GM12878 (cell line): Measurements from ENCODE around the gene UCKL1. TPM values are rescaled to one million over a fixed set of nuclear protein-coding genes. Genes with fewer than 3 reads are reported as not detected.
A peak's percentile ranks its signal among the peaks of the same experiment; 100 is the strongest.

ENCODE experiments used
- ATAC-seq: fragments of 200-7000 bp; cut with Tn5 transposase; 3 replicates; pipeline ENCODE4 v1.9.1; 2020; ENCODE audit warnings: mild to moderate bottlenecking, moderate library complexity
- BruUV-seq: library from RNA; stranded (reverse); fragments of 400-500 nt; replicated peaks from 2 replicates; lab custom pipeline; 2021; lab: Mats Ljungman, UMichigan
- CTCF ChIA-PET: fragments of 300-600 bp; sonication (Branson Sonifier 250); formaldehyde crosslinking; extraction: SDS; loops from one replicate; lab custom pipeline; 2021; ENCODE audit warnings: inconsistent platforms; lab: Yijun Ruan, JAX
- POLR2A ChIA-PET: fragments of 350-600 bp; formaldehyde crosslinking; extraction: SDS; loops from one replicate; lab custom pipeline; 2021; ENCODE audit warnings: inconsistent platforms; lab: Charles Lee
- RAD21 ChIA-PET: fragments of 300-600 bp; sonication (Branson Sonifier 250); formaldehyde crosslinking; loops from one replicate; lab custom pipeline; 2023; ENCODE audit warnings: antibody characterized with exemption; ENCODE audit not compliant: unreplicated experiment; lab: Charles Lee
- SMC1A ChIA-PET: fragments of 300-600 bp; sonication (Branson Sonifier 250); formaldehyde crosslinking; loops from one replicate; lab custom pipeline; 2023; ENCODE audit not compliant: unreplicated experiment, uncharacterized antibody; lab: Charles Lee
- DNase-seq: peaks from one replicate; pipeline ENCODE4 v3.0.0-alpha.2; 2011; ENCODE audit warnings: low read depth, low spot score
- FAIRE-seq: peaks from 3 replicates; lab custom pipeline; 2011; peaks lifted over from hg19 to GRCh38; lab: Jason Lieb, UNC
- H2AFZ ChIP-seq: 2 replicates; pipeline ENCODE4 v1.6.0; 2011; ENCODE audit warnings: low read depth, low read length, control low read depth; ENCODE audit not compliant: control insufficient read depth
- H3K27ac ChIP-seq: 2 replicates; pipeline ENCODE4 v1.5.1; 2011; ENCODE audit warnings: control low read depth; ENCODE audit not compliant: control insufficient read depth, insufficient read depth
- H3K27me3 ChIP-seq, 2 experiments: replicated peaks in 1 of 2; 2 replicates each; pipeline versions ENCODE4 v1.6.0 to v1.6.1; 2011; ENCODE audit warnings: low read length in 1 of 2; ENCODE audit not compliant: control insufficient read depth in 2 of 2, insufficient read depth in 2 of 2
- H3K36me3 ChIP-seq, 2 experiments: 2 replicates each; pipeline ENCODE4 v1.5.1; 2011; ENCODE audit warnings: low read length in 1 of 2; ENCODE audit not compliant: control insufficient read depth in 2 of 2, insufficient read depth in 2 of 2
- H3K4me1 ChIP-seq: 2 replicates; pipeline ENCODE4 v1.6.1; 2011; ENCODE audit warnings: mild to moderate bottlenecking, low read length, moderate library complexity, mixed read lengths; ENCODE audit not compliant: control insufficient read depth, insufficient read depth
- H3K4me2 ChIP-seq: 2 replicates; pipeline ENCODE4 v1.6.0; 2011; ENCODE audit warnings: control low read depth; ENCODE audit not compliant: control insufficient read depth, insufficient read depth
- H3K4me3 ChIP-seq: fragments of 200-600 bp; sonication (generic); 2 replicates; pipeline ENCODE4 v1.5.1; 2016
- H3K79me2 ChIP-seq: 2 replicates; pipeline ENCODE4 v1.6.0; 2011; ENCODE audit warnings: low read length; ENCODE audit not compliant: control insufficient read depth, insufficient read depth
- H3K9ac ChIP-seq: 2 replicates; pipeline ENCODE4 v1.8.0; 2011; ENCODE audit warnings: low read length, control low read depth, mixed read lengths; ENCODE audit not compliant: control insufficient read depth, insufficient read depth
- H3K9me3 ChIP-seq: replicated peaks from 3 replicates; pipeline ENCODE4 v1.5.1; 2011; ENCODE audit warnings: mild to moderate bottlenecking, low read length; ENCODE audit not compliant: control insufficient read depth, insufficient read depth
- H4K20me1 ChIP-seq: 2 replicates; pipeline ENCODE4 v1.6.0; 2011; ENCODE audit not compliant: control insufficient read depth, insufficient read depth
- BACH1 ChIP-seq: fragments of 450-650 bp; IDR thresholded peaks from 2 replicates; pipeline ENCODE4 v1.6.1; 2017; ENCODE audit warnings: mild to moderate bottlenecking, borderline replicate concordance
- CHD4 ChIP-seq: fragments of 200-600 bp; sonication (generic); IDR thresholded peaks from 2 replicates; pipeline ENCODE4 v1.6.1; 2016; ENCODE audit warnings: mild to moderate bottlenecking
- DPF2 ChIP-seq: fragments of 450-650 bp; IDR thresholded peaks from 2 replicates; pipeline ENCODE4 v1.6.1; 2017; ENCODE audit warnings: mild to moderate bottlenecking
- EED ChIP-seq: sonication (generic); IDR thresholded peaks from 2 replicates; pipeline ENCODE4 v1.6.1; 2016; ENCODE audit warnings: antibody characterized with exemption, low read depth
- GATAD2B ChIP-seq: fragments of 450-650 bp; conservative IDR thresholded peaks from 2 replicates; pipeline ENCODE4 v1.6.1; 2017; ENCODE audit warnings: low read depth, mild to moderate bottlenecking, moderate library complexity
- IKZF1 ChIP-seq: fragments of 450-650 bp; conservative IDR thresholded peaks from 2 replicates; pipeline ENCODE4 v1.6.1; 2017; ENCODE audit warnings: antibody characterized with exemption, mild to moderate bottlenecking
- KLF5 ChIP-seq: fragments of 450-650 bp; IDR thresholded peaks from 2 replicates; pipeline ENCODE4 v1.6.1; 2014; ENCODE audit warnings: mild to moderate bottlenecking; ENCODE audit not compliant: partially characterized antibody
- NR2C1 ChIP-seq: fragments of 450-650 bp; IDR thresholded peaks from 2 replicates; pipeline ENCODE4 v1.6.1; 2017; ENCODE audit warnings: antibody characterized with exemption, mild to moderate bottlenecking, moderate library complexity
- POLR2A ChIP-seq: IDR thresholded peaks from 2 replicates; pipeline ENCODE4 v1.6.1; 2011; ENCODE audit warnings: low read depth, mild to moderate bottlenecking, low read length
- RCOR1 ChIP-seq: conservative IDR thresholded peaks from 2 replicates; pipeline ENCODE4 v1.6.1; 2012; ENCODE audit warnings: low read depth, low read length, improper control_type of control experiment
- YY1 ChIP-seq: IDR thresholded peaks from 2 replicates; pipeline ENCODE4 v1.6.1; 2011; ENCODE audit warnings: low read depth, mild to moderate bottlenecking, low read length
- ZBED1 ChIP-seq: IDR thresholded peaks from 2 replicates; pipeline ENCODE4 v1.6.1; 2016; ENCODE audit warnings: borderline replicate concordance
- ZNF207 ChIP-seq: fragments of 450-650 bp; IDR thresholded peaks from 2 replicates; pipeline ENCODE4 v1.6.1; 2014; ENCODE audit warnings: antibody characterized with exemption, mild to moderate bottlenecking, borderline replicate concordance
- WGBS: methylation state at CpG from one replicate; pipeline ENCODE4 v1.1.6; 2016; ENCODE audit warnings: low lambda C conversion rate; ENCODE audit not compliant: insufficient replicate concordance, insufficient coverage; ENCODE audit errors: missing lambda C conversion rate; 5-methylcytosine and 5-hydroxymethylcytosine counted together
- in situ Hi-C: fragments of 300-500 bp; cut with MboI; formaldehyde crosslinking; loops from 9 replicates; pipeline ENCODE4 v1.14.3; 2018; ENCODE audit warnings: mixed read lengths
- intact Hi-C: fragments of 100-400 bp; cut with micrococcal nuclease; formaldehyde crosslinking; loops from one replicate; pipeline ENCODE4 v1.14.2; 2022; ENCODE audit not compliant: unreplicated experiment
- polyA plus RNA-seq, 11 experiments: library from polyadenylated mRNA; depleted of rRNA in 4 of 11; unstranded in 6 of 11; stranded (reverse) in 5 of 11; fragments of >200 nt; fragmentation: Nextera tagmentation in 4 of 11; fragmentation: Illumina TruSeq in 1 of 11; extraction: Ambion mirVana in 4 of 11; extraction: Trizol in 1 of 11; gene quantifications; 1 replicate in 1 of 11; 2 replicates in 10 of 11; pipeline versions ENCODE4 v1.2.1 to v1.2.3, GENCODE V29; 2011 to 2016; ENCODE audit warnings: inconsistent platforms in 2 of 11, missing spikeins in 2 of 11, low read depth in 1 of 11
- total RNA-seq, 4 experiments: library from RNA; depleted of rRNA in 3 of 4; stranded (reverse); fragments of >200 nt in 3 of 4; fragmentation: Illumina TruSeq in 1 of 4; extraction: Trizol in 1 of 4; gene quantifications; 2 replicates each; pipeline versions ENCODE4 v1.2.1 to v1.2.3, GENCODE V29; 2013 to 2021
- TF ChIP-seq, protein P1 (sequence below): IDR thresholded peaks from 2 replicates; pipeline ENCODE4 v1.6.1; 2012; ENCODE audit warnings: low read length, inconsistent platforms
- TF ChIP-seq, protein P2 (sequence below), 3 experiments: IDR thresholded peaks in 2 of 3; conservative IDR thresholded peaks in 1 of 3; 2 replicates each; pipeline ENCODE4 v1.5.1; 2011; ENCODE audit warnings: low read depth in 3 of 3, low read length in 3 of 3, mild to moderate bottlenecking in 3 of 3, control low read depth in 2 of 3, moderate library complexity in 2 of 3, inconsistent platforms in 1 of 3, mixed read lengths in 1 of 3; ENCODE audit not compliant: control insufficient read depth in 2 of 3, insufficient read depth in 1 of 3; ENCODE audit errors: extremely low read depth in 1 of 3

Gene UCKL1
- total and polyA plus RNA-seq, 10 of the 15 experiments (the other 5 are each of a cell fraction or from before 2014, with no cell fraction given), result 2.4 to 36.3 (median 24.8) TPM

DNA sequence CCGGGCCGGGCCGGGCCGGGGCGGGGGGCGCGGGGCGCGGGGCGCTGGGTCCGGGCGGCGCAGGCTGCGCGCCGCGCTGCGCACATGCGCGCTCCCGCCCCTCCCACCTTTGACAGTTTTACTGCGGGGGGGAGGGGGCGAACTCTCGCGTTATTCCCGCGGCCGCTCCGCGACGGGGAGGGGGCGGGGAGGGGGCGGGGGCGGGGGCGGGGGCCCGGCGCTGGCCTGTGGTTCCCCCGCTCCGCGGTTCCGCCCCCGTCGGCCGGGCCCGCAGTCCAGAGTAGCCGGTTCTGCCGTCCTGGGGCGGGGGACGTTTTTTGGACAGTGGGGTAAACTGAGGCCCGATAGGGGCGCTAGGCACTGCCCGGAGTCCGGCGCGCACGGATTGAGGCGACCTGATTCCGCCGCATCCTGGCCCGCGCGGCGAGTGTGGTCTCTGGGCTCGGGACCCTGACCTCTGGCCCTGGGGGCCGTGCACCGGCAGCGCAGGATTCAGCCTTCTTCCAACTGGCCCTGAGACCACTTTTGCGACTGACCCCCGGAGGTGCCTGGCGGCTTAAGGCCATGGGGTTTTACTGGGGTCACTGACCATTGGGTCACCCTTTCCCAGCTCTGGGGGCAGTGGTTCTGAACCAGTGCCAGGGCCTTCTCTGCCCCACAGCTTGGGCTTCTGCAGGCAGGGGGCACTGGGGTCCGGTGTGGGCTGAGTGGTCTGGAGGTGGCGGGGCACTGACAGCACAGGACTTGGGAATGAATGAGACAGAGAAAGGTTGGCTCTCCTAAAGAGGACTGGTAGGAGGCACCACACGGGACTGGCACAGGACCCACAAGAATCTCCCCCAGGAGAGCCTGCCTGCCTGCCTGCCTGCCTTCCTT, 13.9 kb upstream of the UCKL1 start, which contains the start of gene ZNF512B (continued):
- TF ChIP-seq GATAD2B (peak; percentile 69; the same call in 1 of the 2 replicates), RCOR1 (no peak), POLR2A (peak; percentile 49), ZBED1 (no peak), NR2C1 (no peak)
- TF ChIP-seq, protein P1, sequence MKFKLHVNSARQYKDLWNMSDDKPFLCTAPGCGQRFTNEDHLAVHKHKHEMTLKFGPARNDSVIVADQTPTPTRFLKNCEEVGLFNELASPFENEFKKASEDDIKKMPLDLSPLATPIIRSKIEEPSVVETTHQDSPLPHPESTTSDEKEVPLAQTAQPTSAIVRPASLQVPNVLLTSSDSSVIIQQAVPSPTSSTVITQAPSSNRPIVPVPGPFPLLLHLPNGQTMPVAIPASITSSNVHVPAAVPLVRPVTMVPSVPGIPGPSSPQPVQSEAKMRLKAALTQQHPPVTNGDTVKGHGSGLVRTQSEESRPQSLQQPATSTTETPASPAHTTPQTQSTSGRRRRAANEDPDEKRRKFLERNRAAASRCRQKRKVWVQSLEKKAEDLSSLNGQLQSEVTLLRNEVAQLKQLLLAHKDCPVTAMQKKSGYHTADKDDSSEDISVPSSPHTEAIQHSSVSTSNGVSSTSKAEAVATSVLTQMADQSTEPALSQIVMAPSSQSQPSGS, result no peak
- TF ChIP-seq, all 136 proteins: peak for 10

DNA sequence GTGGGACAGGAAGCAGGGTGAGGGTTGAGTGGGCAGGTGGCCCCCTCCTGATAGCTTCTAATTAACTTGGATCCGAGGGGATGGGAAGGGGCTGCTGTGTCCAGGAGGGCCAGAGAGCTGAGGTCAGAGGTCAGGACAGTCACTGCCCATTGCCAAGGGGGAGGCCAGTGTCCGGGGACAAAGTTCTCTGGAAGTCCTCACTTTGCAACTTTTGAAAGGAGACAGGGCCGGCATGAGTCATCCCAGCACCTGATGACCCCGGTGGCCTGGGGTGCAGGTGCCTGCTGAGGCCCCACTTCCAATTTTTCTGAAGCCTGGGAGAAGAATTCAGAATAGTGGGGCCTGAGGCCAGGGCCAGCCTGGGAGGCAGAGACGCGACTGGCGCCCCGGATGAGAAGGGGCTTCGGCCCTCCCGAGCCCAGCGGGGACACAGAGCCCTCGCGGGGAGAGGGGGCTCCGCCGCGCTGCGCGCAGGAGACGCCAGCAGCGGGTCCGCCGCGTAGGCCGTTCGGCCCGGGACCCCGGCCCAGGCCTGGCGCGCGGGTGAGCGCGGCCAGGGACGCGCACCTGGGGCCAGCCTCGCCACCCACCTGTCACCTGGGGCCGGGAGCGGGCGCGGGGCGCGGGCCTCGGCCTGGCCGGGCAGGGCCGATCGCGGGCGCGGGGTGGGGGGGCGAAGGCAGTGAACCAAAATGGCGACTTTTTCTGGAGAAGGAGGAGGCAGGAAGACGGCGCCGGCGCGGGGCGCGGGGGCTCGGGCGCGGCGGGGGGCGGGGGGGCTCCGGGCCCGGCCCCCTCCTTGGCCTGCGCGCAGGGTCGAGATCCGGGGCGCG, 12.9 kb upstream of the UCKL1 start:
- H3K9ac ChIP-seq, result peak overlapping the region; percentile 92
- peaks cover 6 to 8% of the 10 kb centered on the region in 2 experiments; a peak in 3 of 4 replicates for H3K36me3 ChIP-seq
- H3K79me2 ChIP-seq, result peaks cover 15% of the 10 kb centered on the region
- ChIA-PET RAD21 (no interaction called here), SMC1A (no interaction called here), POLR2A (interaction anchor here (1.4 kb wide), 1 partner anchor 12 kb away, joined by 11 read pairs; the partner anchor contains the start of gene UCKL1), CTCF (interaction anchor here (1.0 to 1.2 kb wide), 2 partner anchors 13 to 70 kb away, joined by 3 to 4 read pairs; no protein-coding TSS in a partner anchor)
- peak overlapping the region; percentile 82 for H3K4me3 ChIP-seq
- peaks cover 11% of the 10 kb centered on the region for H3K4me1 ChIP-seq
- H3K9me3 ChIP-seq, result no peaks in the 10 kb centered on the region
- intact Hi-C loops (no loop called here), in situ Hi-C loops (no loop called here)
- no peak; the same call in 2 of the 3 replicates for ATAC-seq
- DNase-seq, result no peak
- peak overlapping the region; percentile 72 for H3K27ac ChIP-seq
- no peaks in the 10 kb centered on the region for H4K20me1 ChIP-seq
- H3K4me2 ChIP-seq, result peak overlapping the region; percentile 97
- 15% methylated on average over 24 of the region's 70 CpGs for WGBS
- FAIRE-seq, result no peak
- 0 out of 2 replicates have a peak overlapping the region, but pooled peaks have one; percentile 44 for H2AFZ ChIP-seq
- BruUV-seq, result no TSS peak
- H3K27me3 ChIP-seq, result no peaks in the 10 kb centered on the region
- TF ChIP-seq BACH1 (0 out of 2 replicates have a peak, but pooled peaks have one; percentile 52), IKZF1 (0 out of 2 replicates have a peak, but pooled peaks have one; percentile 29), KLF5 (no peak), EED (no peak), GATAD2B (peak; percentile 67; the same call in 1 of the 2 replicates), DPF2 (peak; percentile 66; the same call in 1 of the 2 replicates), ZNF207 (no peak), CHD4 (no peak), YY1 (peak; percentile 81)
- TF ChIP-seq, protein P2, sequence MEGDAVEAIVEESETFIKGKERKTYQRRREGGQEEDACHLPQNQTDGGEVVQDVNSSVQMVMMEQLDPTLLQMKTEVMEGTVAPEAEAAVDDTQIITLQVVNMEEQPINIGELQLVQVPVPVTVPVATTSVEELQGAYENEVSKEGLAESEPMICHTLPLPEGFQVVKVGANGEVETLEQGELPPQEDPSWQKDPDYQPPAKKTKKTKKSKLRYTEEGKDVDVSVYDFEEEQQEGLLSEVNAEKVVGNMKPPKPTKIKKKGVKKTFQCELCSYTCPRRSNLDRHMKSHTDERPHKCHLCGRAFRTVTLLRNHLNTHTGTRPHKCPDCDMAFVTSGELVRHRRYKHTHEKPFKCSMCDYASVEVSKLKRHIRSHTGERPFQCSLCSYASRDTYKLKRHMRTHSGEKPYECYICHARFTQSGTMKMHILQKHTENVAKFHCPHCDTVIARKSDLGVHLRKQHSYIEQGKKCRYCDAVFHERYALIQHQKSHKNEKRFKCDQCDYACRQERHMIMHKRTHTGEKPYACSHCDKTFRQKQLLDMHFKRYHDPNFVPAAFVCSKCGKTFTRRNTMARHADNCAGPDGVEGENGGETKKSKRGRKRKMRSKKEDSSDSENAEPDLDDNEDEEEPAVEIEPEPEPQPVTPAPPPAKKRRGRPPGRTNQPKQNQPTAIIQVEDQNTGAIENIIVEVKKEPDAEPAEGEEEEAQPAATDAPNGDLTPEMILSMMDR (IDR thresholded peaks at IDR 0.05 in 2 of 3, conservative IDR thresholded peaks at IDR 0.05 in 1 of 3; ENCODE audit: control insufficient read depth in 2 of 3, extremely low read depth in 1 of 3, insufficient read depth in 1 of 3, low read depth in 3 of 3, low read length in 3 of 3), result no peak
